HG03135 (cell line): ENCODE measurements around the gene PKNOX2.
A peak's percentile ranks its signal among the peaks of the same experiment; 100 is the strongest.

Experiments
- ATAC-seq: cut with Tn5 transposase; IDR thresholded peaks from one replicate; pipeline ENCODE4 v1.9.1; 2021; ENCODE audit warnings: mild to moderate bottlenecking, moderate library complexity; ENCODE audit not compliant: unreplicated experiment

The PKNOX2 gene

GRCh38 chr11:125401746-125402145 is 237.2 kb downstream of the PKNOX2 start:
- ATAC-seq: no peak

- ATAC-seq: no peak
Measured at GRCh38 chr11:125402435-125402834, 237.9 kb downstream of the PKNOX2 start.

- ATAC-seq: no peak
Measured at GRCh38 chr11:125404157-125404810, 239.7 kb downstream of the PKNOX2 start.

- ATAC-seq: peak; percentile 91
Measured at GRCh38 chr11:125404811-125405790, 240.6 kb downstream of the PKNOX2 start.

- ATAC-seq: no peak
Measured at GRCh38 chr11:125407046-125407445, 242.5 kb downstream of the PKNOX2 start.

GRCh38 chr11:125408311-125408711 is 243.8 kb downstream of the PKNOX2 start:
- ATAC-seq: no peak

- no peak for ATAC-seq
Measured at GRCh38 chr11:125410091-125410490, 245.5 kb downstream of the PKNOX2 start.

GRCh38 chr11:125412177-125412496 is 247.6 kb downstream of the PKNOX2 start:
- no peak for ATAC-seq

- no peak for ATAC-seq
Measured at GRCh38 chr11:125412509-125412908, 248.0 kb downstream of the PKNOX2 start.

- ATAC-seq: no peak
Measured at GRCh38 chr11:125413226-125413625, 248.7 kb downstream of the PKNOX2 start.

GRCh38 chr11:125414121-125414520 is 249.6 kb downstream of the PKNOX2 start:
- ATAC-seq: no peak

- no peak for ATAC-seq
Measured at GRCh38 chr11:125416981-125417935, 252.7 kb downstream of the PKNOX2 start.

- ATAC-seq: no peak
Measured at GRCh38 chr11:125418396-125418795, 253.8 kb downstream of the PKNOX2 start.

GRCh38 chr11:125422681-125423080 is 258.1 kb downstream of the PKNOX2 start:
- ATAC-seq: no peak

GRCh38 chr11:125423247-125423849 is 258.8 kb downstream of the PKNOX2 start:
- ATAC-seq: no peak

GRCh38 chr11:125425601-125426000 is 261.1 kb downstream of the PKNOX2 start:
- no peak for ATAC-seq

- ATAC-seq: no peak
Measured at GRCh38 chr11:125426818-125427528, 262.4 kb downstream of the PKNOX2 start.

- no peak for ATAC-seq
Measured at GRCh38 chr11:125428486-125429173, 264.1 kb downstream of the PKNOX2 start.

GRCh38 chr11:125429174-125429707 is 264.7 kb downstream of the PKNOX2 start:
- ATAC-seq: no peak
